Measurements from ENCODE around the gene TENT4A.

TENT4A gene

DNA sequence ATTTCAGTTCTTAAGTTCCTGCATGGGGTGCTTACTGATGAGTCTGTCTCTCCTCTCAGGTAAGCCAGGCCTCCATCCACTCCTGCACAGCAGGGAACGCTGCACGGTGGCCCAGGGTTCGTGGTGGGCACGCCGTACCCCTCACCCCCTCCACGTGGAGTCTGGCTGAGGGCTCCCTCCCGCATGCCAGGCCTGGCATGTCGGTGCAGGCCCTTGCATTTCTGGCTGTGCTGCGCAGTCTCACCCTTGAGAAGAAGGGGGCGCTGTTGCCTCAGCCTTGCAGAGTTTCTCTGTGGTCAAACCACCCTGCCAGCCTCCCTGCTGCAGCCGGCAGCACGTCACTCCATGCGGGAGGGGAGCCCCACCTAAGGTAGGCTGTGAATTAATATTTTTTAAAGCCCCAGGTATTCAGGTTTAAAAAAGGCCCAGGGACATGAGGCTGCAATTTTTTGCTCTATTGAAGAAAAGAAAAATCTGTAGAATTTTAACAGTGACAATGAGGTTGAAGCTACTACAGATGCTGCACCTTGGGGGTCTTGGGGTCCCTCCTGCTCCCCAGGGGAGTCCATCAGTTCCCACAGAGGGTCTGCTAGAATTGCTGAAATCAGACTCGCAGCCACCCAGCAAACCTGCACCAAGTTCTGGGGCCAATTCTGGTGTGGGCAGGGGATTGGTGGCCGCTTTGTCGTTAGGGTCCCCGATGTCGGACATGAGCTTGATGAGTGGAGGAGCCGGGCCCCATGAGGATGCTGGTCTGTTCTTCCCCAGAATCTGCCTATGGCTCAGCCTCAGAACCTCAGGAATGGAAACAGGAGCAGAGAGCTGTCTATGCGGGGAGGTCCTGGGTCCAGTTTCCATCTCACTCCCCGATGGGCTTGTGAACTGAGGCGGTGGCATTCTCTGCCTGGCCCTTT is 52.6 kb downstream of the TENT4A start:
- TF ChIP-seq, protein P1, sequence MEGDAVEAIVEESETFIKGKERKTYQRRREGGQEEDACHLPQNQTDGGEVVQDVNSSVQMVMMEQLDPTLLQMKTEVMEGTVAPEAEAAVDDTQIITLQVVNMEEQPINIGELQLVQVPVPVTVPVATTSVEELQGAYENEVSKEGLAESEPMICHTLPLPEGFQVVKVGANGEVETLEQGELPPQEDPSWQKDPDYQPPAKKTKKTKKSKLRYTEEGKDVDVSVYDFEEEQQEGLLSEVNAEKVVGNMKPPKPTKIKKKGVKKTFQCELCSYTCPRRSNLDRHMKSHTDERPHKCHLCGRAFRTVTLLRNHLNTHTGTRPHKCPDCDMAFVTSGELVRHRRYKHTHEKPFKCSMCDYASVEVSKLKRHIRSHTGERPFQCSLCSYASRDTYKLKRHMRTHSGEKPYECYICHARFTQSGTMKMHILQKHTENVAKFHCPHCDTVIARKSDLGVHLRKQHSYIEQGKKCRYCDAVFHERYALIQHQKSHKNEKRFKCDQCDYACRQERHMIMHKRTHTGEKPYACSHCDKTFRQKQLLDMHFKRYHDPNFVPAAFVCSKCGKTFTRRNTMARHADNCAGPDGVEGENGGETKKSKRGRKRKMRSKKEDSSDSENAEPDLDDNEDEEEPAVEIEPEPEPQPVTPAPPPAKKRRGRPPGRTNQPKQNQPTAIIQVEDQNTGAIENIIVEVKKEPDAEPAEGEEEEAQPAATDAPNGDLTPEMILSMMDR (IDR thresholded peaks at IDR 0.05; ENCODE audit: low read length, missing control alignments): peak; percentile 82
- no peak overlapping the region for H3K4me3 ChIP-seq (replicated peaks; ENCODE audit: low read depth, low read length)
- DNase-seq (ENCODE audit: low read depth): peak; percentile 78

DNA sequence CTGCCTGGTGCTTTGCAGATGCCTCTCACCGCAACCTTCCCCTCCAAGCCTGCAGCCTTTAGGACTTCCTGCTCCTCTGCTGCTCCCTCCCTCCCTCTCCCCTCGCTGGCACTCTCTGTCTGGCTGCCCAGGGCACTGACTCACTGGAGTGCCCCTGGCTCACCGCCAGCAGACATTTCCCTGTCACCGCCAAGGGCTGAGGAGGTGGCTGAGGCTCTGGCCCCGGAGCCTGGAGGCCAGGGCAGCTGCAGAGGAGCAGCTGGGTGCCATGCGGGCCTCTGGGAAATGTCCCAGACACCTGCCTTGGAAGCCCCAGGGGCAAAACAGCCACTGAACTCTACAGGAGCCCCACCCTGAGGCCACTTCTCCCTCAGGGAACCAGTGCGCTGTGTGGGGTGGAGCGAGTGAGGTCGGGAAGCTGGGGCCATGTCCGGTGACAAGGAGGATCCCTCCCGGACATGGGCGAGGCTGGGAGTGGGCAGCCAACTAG is 53.4 kb downstream of the TENT4A start:
- no peak overlapping the region for H3K4me3 ChIP-seq (replicated peaks; ENCODE audit: low read depth, low read length)
- peak; percentile 51 for DNase-seq (ENCODE audit: low read depth)
- TF ChIP-seq, protein P1 (IDR thresholded peaks at IDR 0.05; ENCODE audit: low read length, missing control alignments): no peak

DNA sequence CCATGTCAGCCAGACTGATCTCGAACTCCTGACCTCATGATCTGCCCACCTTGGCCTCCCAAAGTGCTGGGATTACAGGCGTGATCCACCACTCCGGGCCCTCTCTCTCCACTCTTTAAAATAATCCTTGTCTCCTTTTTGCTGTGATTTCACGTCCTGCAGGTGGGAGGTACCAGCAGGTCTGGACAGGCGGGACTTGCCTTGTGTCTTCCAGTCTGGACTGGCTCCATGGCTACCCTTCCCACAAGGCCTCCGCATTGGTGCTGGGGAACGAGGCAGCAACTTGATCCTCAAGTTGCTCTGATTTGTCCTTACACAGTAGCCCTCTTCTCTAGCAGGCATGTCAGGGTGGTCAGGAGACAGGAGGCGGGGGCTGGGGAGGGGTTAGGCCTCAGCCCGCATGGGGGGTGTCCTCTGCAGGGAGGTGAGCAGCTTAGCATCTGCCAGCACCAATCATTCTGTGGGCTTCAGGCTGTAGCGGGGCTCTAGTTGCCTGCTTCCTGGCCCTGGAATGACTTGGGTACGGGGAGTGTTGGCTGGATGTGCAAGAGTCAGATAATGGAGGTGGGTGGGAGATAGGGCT is 54.3 kb downstream of the TENT4A start:
- TF ChIP-seq, protein P1 (IDR thresholded peaks at IDR 0.05; ENCODE audit: low read length, missing control alignments): no peak
- DNase-seq (ENCODE audit: low read depth): no peak
- H3K4me3 ChIP-seq (replicated peaks; ENCODE audit: low read depth, low read length): no peak overlapping the region

DNA sequence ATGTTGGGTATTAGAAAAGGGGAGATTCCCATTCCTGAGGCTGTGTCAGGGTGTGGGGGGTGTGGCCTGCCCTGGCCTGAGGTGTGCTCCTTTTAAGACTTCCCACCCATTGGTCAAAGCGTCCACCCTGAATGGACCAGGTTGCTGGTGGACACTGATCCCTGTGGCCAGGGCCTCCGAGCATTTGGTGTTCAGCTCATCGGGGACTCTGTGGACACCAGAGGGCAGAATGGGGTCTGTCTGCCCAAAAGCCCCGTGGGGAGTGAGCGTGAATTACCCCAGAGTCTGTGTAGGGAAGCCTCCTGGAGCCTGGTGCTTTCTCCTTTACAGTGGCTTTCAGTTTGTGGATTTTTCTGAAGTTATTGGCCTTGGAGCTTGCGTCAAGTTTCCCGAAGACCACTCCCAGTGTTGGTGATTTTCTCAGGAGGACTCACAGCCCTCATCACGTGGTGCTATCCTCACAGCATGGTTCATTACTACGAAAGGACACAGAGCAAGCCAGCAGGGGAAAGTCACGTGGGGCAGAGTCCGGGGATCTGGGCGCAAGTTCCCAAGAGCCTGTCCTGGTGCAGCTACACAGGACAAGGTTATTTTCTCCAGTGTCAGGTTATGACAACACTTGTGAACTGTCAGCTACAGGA is 55.5 kb downstream of the TENT4A start:
- H3K4me3 ChIP-seq (replicated peaks; ENCODE audit: low read depth, low read length): no peak overlapping the region
- TF ChIP-seq, protein P1 (IDR thresholded peaks at IDR 0.05; ENCODE audit: low read length, missing control alignments): no peak

DNA sequence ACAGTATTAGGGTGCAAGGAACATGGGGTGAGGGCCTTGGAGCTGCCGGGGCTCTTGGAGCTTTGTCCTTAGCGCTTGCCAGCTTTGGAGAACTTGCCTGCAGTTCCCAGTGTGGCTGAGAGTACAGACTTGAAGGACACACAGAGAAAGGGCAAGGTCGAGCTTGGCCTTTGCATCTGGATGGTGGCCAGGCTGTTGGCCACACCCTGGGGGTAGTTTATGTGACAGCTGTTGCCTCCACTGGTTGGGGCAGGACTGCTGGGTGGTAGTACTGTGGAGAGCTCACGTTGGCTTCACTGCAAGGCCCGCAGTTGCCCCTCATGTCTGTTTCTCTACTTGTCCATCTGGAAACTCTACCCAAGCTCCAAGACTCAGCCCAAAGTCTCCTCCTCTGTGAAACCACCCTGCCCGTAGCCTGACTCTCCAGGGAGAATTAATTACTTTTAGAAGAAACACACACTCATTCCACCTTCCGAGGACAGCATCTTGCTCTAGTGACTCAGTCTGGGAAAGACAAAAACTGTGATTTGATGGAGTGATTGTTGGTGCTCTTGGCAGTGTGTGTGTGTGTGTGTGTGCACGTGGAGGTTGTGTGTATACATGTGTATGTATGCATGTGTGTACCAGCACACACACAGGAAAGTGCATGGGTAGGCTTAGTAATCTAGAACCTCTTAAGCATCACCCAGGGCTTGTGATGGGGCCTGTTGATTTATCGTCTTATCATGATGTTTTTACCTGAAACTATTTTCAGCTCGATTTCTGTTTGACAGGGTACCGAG is 57.8 kb downstream of the TENT4A start:
- DNase-seq (ENCODE audit: low read depth): no peak
- TF ChIP-seq, protein P1 (IDR thresholded peaks at IDR 0.05; ENCODE audit: low read length, missing control alignments): no peak
- H3K4me3 ChIP-seq (replicated peaks; ENCODE audit: low read depth, low read length): no peak overlapping the region

More for the DNA sequence above, 55.5 kb downstream of the TENT4A start:
- DNase-seq (ENCODE audit: low read depth): no peak

DNA sequence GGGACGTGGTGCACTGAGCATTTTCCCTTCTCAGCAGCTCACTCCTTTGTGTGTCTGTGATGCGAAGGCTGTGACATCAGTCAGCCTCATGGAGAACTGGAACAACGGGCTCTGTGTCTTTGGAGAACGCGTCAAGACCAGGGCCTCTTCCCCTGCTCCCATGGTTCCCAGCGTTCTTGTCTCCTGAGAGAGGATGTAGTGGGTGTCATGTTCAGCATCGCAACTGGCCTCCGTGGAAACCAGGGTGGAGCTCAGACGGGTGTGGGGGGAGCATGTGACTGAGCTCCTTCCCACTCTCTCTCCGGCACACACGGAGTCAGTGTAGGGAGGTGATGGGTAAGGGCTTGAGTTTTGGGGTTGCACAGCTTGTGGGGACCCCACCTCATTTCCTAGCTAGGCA is 59.7 kb downstream of the TENT4A start:
- TF ChIP-seq, protein P1 (IDR thresholded peaks at IDR 0.05; ENCODE audit: low read length, missing control alignments): no peak
- no peak overlapping the region for H3K4me3 ChIP-seq (replicated peaks; ENCODE audit: low read depth, low read length)
- no peak for DNase-seq (ENCODE audit: low read depth)

All from fibroblast of pulmonary artery (primary cell).